Endothelial cell of umbilical vein (primary cell): ENCODE data around the gene RIMBP2. TPM values are rescaled to one million over a fixed set of nuclear protein-coding genes. Genes with fewer than 3 reads are reported as not detected.

ENCODE experiments used
- BruUV-seq: library from RNA; stranded (reverse); fragments of 400-500 nt; replicated peaks from 2 replicates; lab custom pipeline; 2021; lab: Mats Ljungman, UMichigan
- CTCF ChIA-PET: fragments of 300-600, 350-600 bp; sonication (Branson Sonifier 250); formaldehyde crosslinking; loops from one replicate; lab custom pipeline; 2021; ENCODE audit warnings: antibody characterized with exemption, inconsistent platforms; lab: Charles Lee
- POLR2A ChIA-PET: fragments of 300-600, 350-600 bp; sonication (Branson Sonifier 250); formaldehyde crosslinking; loops from one replicate; lab custom pipeline; 2021; ENCODE audit warnings: antibody characterized with exemption, inconsistent platforms; lab: Charles Lee
- DNase-seq: peaks from one replicate; pipeline ENCODE4 v3.0.0-alpha.2; 2011; ENCODE audit warnings: low read depth, low spot score
- FAIRE-seq: peaks from 2 replicates; lab custom pipeline; 2011; peaks lifted over from hg19 to GRCh38; lab: Jason Lieb, UNC
- H2AFZ ChIP-seq: 2 replicates; pipeline ENCODE4 v1.6.0; 2012; ENCODE audit warnings: low read depth, low read length, control low read depth, inconsistent platforms
- H3K27ac ChIP-seq: 2 replicates; pipeline ENCODE4 v1.5.1; 2011; ENCODE audit warnings: low read depth, mild to moderate bottlenecking, control low read depth, low read length, moderate library complexity; ENCODE audit not compliant: insufficient read depth
- H3K27me3 ChIP-seq, 2 experiments: 2 replicates each; pipeline versions ENCODE4 v1.6.0 to v1.6.1; 2011; ENCODE audit warnings: low read length in 2 of 2, mixed read lengths in 1 of 2; ENCODE audit not compliant: control insufficient read depth in 2 of 2, insufficient read depth in 2 of 2
- H3K36me3 ChIP-seq, 2 experiments: 2 replicates in 1 of 2; 3 replicates in 1 of 2; pipeline ENCODE4 v1.5.1; 2011; ENCODE audit warnings: low read length in 2 of 2, mild to moderate bottlenecking in 1 of 2, moderate library complexity in 1 of 2; ENCODE audit not compliant: control insufficient read depth in 2 of 2, insufficient read depth in 2 of 2; ENCODE audit errors: extremely low read depth in 1 of 2
- H3K4me1 ChIP-seq: 3 replicates; pipeline ENCODE4 v1.5.1; 2011; ENCODE audit warnings: mild to moderate bottlenecking, low read length; ENCODE audit not compliant: control insufficient read depth, insufficient read depth; ENCODE audit errors: extremely low read depth
- H3K4me2 ChIP-seq: 2 replicates; pipeline ENCODE4 v1.6.1; 2011; ENCODE audit warnings: low read length, control low read depth, mixed read lengths; ENCODE audit not compliant: insufficient read depth
- H3K4me3 ChIP-seq, 3 experiments: fragments of 200-600 bp in 1 of 3; sonication (generic), shearing (Covaris generic) in 1 of 3; replicated peaks in 1 of 3; 2 replicates each; pipeline ENCODE4 v1.5.1; 2011 to 2016; ENCODE audit warnings: control low read depth in 3 of 3, low read length in 3 of 3, mild to moderate bottlenecking in 2 of 3, inconsistent platforms in 1 of 3, low read depth in 1 of 3, moderate library complexity in 1 of 3; ENCODE audit not compliant: insufficient read depth in 1 of 3
- H3K79me2 ChIP-seq: 2 replicates; pipeline ENCODE4 v1.6.0; 2012; ENCODE audit warnings: low read length, inconsistent platforms; ENCODE audit not compliant: control insufficient read depth, insufficient read depth
- H3K9ac ChIP-seq: replicated peaks from 2 replicates; pipeline ENCODE3; 2011; ENCODE audit warnings: low read length, control low read depth; ENCODE audit not compliant: insufficient read depth; ENCODE audit errors: extremely low read depth
- H3K9me1 ChIP-seq: replicated peaks from 3 replicates; pipeline ENCODE4 v1.6.0; 2011; ENCODE audit warnings: mild to moderate bottlenecking, low read length; ENCODE audit not compliant: control insufficient read depth, insufficient read depth; ENCODE audit errors: extremely low read depth
- H3K9me3 ChIP-seq: replicated peaks from 2 replicates; pipeline ENCODE4 v1.5.1; 2012; ENCODE audit warnings: low read length, inconsistent platforms; ENCODE audit not compliant: control insufficient read depth, insufficient read depth
- H4K20me1 ChIP-seq: replicated peaks from 2 replicates; pipeline ENCODE3; 2011; ENCODE audit warnings: mild to moderate bottlenecking, low read length; ENCODE audit not compliant: control insufficient read depth, insufficient read depth; ENCODE audit errors: extremely low read depth
- CTCF ChIP-seq, 2 donors: IDR thresholded peaks; 1 replicate in 1 of 2; 2 replicates in 1 of 2; pipeline ENCODE4 v1.5.1; 2011; ENCODE audit warnings: low read length in 2 of 2, mild to moderate bottlenecking in 2 of 2, moderate library complexity in 2 of 2, control low read depth in 1 of 2, inconsistent platforms in 1 of 2, low read depth in 1 of 2; ENCODE audit not compliant: insufficient read depth in 1 of 2; ENCODE audit errors: extremely low read depth in 1 of 2
- EZH2 ChIP-seq: IDR thresholded peaks from 2 replicates; pipeline ENCODE4 v1.6.1; 2012; ENCODE audit warnings: borderline replicate concordance, low read depth, mild to moderate bottlenecking, moderate library complexity, low read length, inconsistent platforms; ENCODE audit not compliant: severe bottlenecking
- FOS ChIP-seq: IDR thresholded peaks from 2 replicates; pipeline ENCODE4 v1.6.1; 2011; ENCODE audit warnings: mild to moderate bottlenecking, low read length, moderate library complexity, borderline replicate concordance; ENCODE audit not compliant: insufficient read depth
- GATA2 ChIP-seq: IDR thresholded peaks from 2 replicates; pipeline ENCODE4 v1.7.0; 2011; ENCODE audit warnings: low read depth, mild to moderate bottlenecking, moderate library complexity, mixed read lengths, low read length; ENCODE audit not compliant: insufficient read length, insufficient read depth
- JUN ChIP-seq: IDR thresholded peaks from 2 replicates; pipeline ENCODE4 v1.6.1; 2011; ENCODE audit warnings: borderline replicate concordance, low read depth; ENCODE audit not compliant: insufficient read length, insufficient read depth
- MAX ChIP-seq: IDR thresholded peaks from 2 replicates; pipeline ENCODE4 v1.6.1; 2011; ENCODE audit not compliant: insufficient read depth, insufficient read length
- MYC ChIP-seq: IDR thresholded peaks from one replicate; pipeline ENCODE4 v1.6.1; 2011; ENCODE audit warnings: mild to moderate bottlenecking, low read depth, low read length
- POLR2A ChIP-seq: IDR thresholded peaks from 2 replicates; pipeline ENCODE4 v1.6.1; 2012; ENCODE audit warnings: low read depth, mild to moderate bottlenecking, control low read depth, low read length
- POLR2AphosphoS5 ChIP-seq: IDR thresholded peaks from 2 replicates; pipeline ENCODE4 v1.6.1; 2012; ENCODE audit warnings: low read depth, mild to moderate bottlenecking, control low read depth, low read length, moderate library complexity; ENCODE audit not compliant: insufficient read depth
- dilution Hi-C: fragments of 300-500 bp; cut with MboI; formaldehyde crosslinking; loops from one replicate; pipeline ENCODE4 v1.15.0; 2019; ENCODE audit warnings: low sequenced_read_pairs; ENCODE audit not compliant: extremely low pct_ligation_motif_present
- intact Hi-C: fragments of 100-400 bp; cut with micrococcal nuclease; formaldehyde crosslinking; loops from one replicate; pipeline ENCODE4 v1.10.0; 2022
- polyA plus RNA-seq, 4 experiments: library from polyadenylated mRNA; depleted of rRNA in 3 of 4; stranded (reverse) in 3 of 4; unstranded in 1 of 4; fragments of >200 nt; gene quantifications; 2 replicates each; pipeline versions ENCODE4 v1.2.1 to v1.2.3, GENCODE V29; 2011 to 2012; ENCODE audit warnings: missing spikeins in 1 of 4
- total RNA-seq: library from RNA; stranded (reverse); gene quantifications from 2 replicates; pipeline ENCODE4 v1.2.3, GENCODE V29; 2021

RIMBP2 gene
- total and polyA plus RNA-seq, 2 donors (not counting 3 experiments of a cell fraction or from before 2014, with no cell fraction given): 0.04 TPM; not detected in 1

GRCh38 chr12:130354407-130354806 lies 361.7 kb downstream of the RIMBP2 start:
- Histone ChIP-seq H3K36me3 (no peaks in the 10 kb centered on the region), H4K20me1 (no peaks in the 10 kb centered on the region), H3K4me3 (no peak overlapping the region), H3K4me2 (no peak overlapping the region), H2AFZ (no peak overlapping the region), H3K27ac (no peak overlapping the region), H3K9me3 (peaks cover 4% of the 10 kb centered on the region), H3K9ac (no peak overlapping the region), H3K27me3 (no peaks in the 10 kb centered on the region), H3K4me1 (no peaks in the 10 kb centered on the region), H3K9me1 (no peaks in the 10 kb centered on the region), H3K79me2 (no peaks in the 10 kb centered on the region)
- BruUV-seq: no TSS peak
- TF ChIP-seq JUN (no peak), FOS (no peak), MYC (no peak), GATA2 (no peak)
- FAIRE-seq (no peak), DNase-seq (no peak)
- POLR2A ChIA-PET: no interaction called here
- intact Hi-C loops (no loop called here), dilution Hi-C loops (no loop called here)
- CTCF ChIA-PET: no interaction called here

GRCh38 chr12:130353081-130353480 lies 363.0 kb downstream of the RIMBP2 start:
- H4K20me1 ChIP-seq: no peaks in the 10 kb centered on the region
- H3K9me1 ChIP-seq: no peaks in the 10 kb centered on the region
- H3K27ac ChIP-seq: no peak overlapping the region
- H2AFZ ChIP-seq: no peak overlapping the region
- intact Hi-C loops (no loop called here), dilution Hi-C loops (no loop called here)
- ChIA-PET CTCF (no interaction called here), POLR2A (no interaction called here)
- H3K36me3 ChIP-seq: no peaks in the 10 kb centered on the region
- no peaks in the 10 kb centered on the region for H3K27me3 ChIP-seq
- no peak overlapping the region for H3K9ac ChIP-seq
- H3K9me3 ChIP-seq: peaks cover 4% of the 10 kb centered on the region
- no peak overlapping the region for H3K4me2 ChIP-seq
- no TSS peak for BruUV-seq
- no peak for DNase-seq
- H3K79me2 ChIP-seq: no peaks in the 10 kb centered on the region
- H3K4me1 ChIP-seq: no peaks in the 10 kb centered on the region
- no peak for FAIRE-seq
- no peak for TF ChIP-seq EZH2
- no peak for TF ChIP-seq CTCF (IDR thresholded peaks at IDR 0.05; ENCODE audit: extremely low read depth in 1 of 2, insufficient read depth in 1 of 2, low read depth in 1 of 2, low read length in 2 of 2)
- TF ChIP-seq POLR2AphosphoS5: no peak
- TF ChIP-seq JUN: no peak
- no peak for TF ChIP-seq FOS
- TF ChIP-seq POLR2A: no peak
- TF ChIP-seq MAX: no peak
- TF ChIP-seq MYC: no peak
- no peak for TF ChIP-seq GATA2
- no peak overlapping the region for H3K4me3 ChIP-seq
